ENCODE results near the gene MMP10.

The MMP10 gene

GRCh38 chr11:102780491-102780918 is at the start of gene MMP10:
TSS of gene MMP10 (minus strand) at chr11:102780628. CDS start at chr11:102780591, 37 bp downstream.
- no peak for DNase-seq (ENCODE audit: low read depth)

GRCh38 chr11:102829316-102830000 is 49.0 kb upstream of the MMP10 start:
- DNase-seq (ENCODE audit: low read depth): no peak

DNA sequence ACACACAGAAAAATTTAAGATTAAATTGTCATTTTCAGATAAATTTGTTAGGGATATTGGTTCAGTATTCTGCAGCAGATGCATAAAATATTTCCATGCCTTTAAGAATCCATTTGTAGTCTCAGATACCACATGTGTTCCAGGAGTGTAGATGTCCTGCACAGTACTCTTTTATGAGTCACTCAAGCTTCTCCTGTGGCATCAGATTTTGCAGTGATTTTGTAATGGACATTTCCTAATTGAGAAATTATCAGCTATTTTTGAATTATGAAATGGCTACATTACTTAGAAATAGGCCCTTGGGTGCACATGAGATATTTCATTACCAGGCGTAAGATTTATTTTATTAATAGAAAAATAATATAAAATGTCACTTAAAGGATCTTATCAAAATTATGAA is 44.1 kb upstream of the MMP10 start:
- DNase-seq (ENCODE audit: low read depth): no peak

DNA sequence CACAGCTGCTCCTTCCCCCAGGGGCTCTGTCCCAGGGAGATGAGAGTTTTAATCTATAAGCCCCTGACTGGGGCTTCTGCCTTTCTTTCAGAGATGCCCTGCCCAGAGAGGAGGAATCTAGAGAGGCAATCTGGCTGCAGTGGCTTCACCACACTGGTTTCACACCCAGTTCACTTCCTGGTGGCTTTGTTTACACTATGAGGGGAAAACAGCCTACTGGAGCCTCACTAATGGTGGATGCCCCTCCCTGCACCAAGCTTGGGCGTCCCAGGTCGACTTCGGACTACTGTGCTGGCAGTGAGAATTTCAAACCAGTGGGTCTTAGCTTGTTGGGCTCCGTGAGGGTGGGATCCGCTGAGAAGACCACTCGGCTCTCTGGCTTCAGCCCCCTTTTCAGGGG is 39.1 kb upstream of the MMP10 start:
- DNase-seq (ENCODE audit: low read depth): no peak

GRCh38 chr11:102813484-102813883 is 33.1 kb upstream of the MMP10 start:
- DNase-seq (ENCODE audit: low read depth): no peak

GRCh38 chr11:102812188-102812587 is 31.8 kb upstream of the MMP10 start:
- no peak for DNase-seq (ENCODE audit: low read depth)

DNA sequence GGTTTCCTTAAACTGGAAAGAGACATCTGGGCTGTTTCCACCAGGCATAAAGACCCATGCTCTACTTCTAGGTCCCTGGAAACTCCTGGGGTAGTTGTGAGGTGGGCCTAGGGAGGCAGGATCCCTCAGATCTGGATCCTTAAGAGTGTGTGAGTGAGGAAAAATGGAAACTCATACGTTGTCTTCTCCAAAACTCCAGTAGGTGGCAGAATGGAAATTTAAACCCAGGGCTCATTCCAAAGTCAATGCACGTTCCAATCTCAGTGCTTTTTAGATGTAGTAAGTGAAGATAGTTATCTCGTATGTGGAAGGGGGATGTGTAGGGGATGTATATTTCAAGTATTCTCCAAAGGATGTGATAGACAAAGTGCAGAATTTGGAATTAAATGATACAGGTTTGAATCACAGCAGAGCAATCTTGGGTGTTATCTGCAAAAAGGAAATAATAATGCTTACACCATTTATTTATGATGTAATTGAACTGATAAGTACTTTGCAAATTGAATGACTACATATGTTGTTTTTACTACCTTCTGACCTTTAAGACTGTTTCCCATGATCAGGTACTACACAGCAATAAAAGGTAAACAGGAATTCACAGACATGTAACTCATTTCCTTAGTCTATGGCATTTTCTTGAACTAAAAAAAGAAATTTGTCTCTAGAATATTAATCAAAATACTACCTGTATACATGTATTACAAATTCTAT is 30.7 kb upstream of the MMP10 start:
- no peak for DNase-seq (ENCODE audit: low read depth)

GRCh38 chr11:102809971-102810370 is 29.5 kb upstream of the MMP10 start:
- DNase-seq (ENCODE audit: low read depth): no peak

- DNase-seq (ENCODE audit: low read depth): no peak
Observed at GRCh38 chr11:102807921-102808320, 27.5 kb upstream of the MMP10 start.

DNA sequence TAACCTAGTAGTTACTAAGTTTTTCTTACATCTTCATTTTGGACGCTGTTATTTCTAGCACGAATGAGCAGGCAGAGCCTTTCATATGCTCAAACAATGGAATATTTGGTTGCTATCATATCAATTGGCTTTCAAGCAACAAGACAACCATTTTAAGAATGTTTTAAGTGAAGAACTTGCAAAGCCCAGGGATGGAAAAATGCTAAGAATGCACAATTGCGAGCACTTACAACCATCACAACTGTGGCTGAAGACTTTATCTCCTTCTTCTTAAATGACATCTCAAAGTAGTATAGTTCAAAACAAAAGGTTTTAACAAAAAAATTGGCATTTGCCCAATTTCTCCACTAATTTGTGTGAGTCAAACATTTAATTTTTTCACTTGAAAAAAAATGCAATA is 25.9 kb upstream of the MMP10 start:
- DNase-seq (ENCODE audit: low read depth): no peak

- no peak for DNase-seq (ENCODE audit: low read depth)
Observed at GRCh38 chr11:102802341-102802740, 21.9 kb upstream of the MMP10 start.

DNA sequence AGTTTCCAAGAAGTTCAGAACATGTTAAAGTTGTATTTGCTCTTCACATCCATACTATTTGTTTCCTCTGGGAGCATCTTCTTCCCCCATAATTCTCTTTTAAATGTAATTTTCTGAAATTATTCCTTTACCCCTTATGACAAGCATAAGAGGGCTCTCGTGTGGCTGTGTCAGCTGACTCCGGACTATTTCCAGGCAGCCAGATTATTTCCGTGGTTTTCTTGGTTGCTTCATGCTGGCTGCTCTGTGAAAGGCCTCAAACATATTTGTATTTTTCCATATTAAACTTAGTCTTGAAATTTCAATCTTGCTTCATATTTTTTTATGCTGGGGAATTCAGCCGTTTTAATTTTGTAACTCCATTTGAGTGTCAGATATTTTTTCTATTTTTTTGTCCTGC is 20.3 kb upstream of the MMP10 start:
- no peak for DNase-seq (ENCODE audit: low read depth)

GRCh38 chr11:102799681-102800340 is 19.4 kb upstream of the MMP10 start:
- DNase-seq (ENCODE audit: low read depth): no peak

- no peak for DNase-seq (ENCODE audit: low read depth)
Observed at GRCh38 chr11:102798012-102798746, 17.8 kb upstream of the MMP10 start, which contains the start of gene MMP1. TSS of gene MMP1 (minus strand) at chr11:102798160. CDS start at chr11:102798092, 68 bp downstream.

DNA sequence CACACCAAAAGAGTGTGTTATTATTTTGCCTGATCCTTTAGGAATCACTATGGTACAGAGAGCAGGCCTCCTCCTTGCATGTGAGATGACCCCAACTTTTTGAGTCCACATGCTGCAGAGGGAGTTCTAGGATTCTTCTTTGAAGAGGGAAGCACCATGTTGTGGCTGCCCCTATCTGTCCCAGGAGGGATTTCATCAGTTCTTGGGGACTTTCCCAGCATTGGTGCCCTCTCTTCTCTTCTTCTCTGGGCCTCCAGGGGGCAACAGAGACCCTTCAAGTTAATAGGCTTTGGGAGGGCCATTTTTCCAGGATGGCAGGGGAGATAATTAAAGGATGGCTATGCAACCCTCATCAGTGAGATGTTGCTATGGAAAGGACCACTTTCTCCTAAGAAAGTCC is 14.0 kb upstream of the MMP10 start:
- no peak for DNase-seq (ENCODE audit: low read depth)

GRCh38 chr11:102793677-102794290 is 13.4 kb upstream of the MMP10 start:
- no peak for DNase-seq (ENCODE audit: low read depth)

DNA sequence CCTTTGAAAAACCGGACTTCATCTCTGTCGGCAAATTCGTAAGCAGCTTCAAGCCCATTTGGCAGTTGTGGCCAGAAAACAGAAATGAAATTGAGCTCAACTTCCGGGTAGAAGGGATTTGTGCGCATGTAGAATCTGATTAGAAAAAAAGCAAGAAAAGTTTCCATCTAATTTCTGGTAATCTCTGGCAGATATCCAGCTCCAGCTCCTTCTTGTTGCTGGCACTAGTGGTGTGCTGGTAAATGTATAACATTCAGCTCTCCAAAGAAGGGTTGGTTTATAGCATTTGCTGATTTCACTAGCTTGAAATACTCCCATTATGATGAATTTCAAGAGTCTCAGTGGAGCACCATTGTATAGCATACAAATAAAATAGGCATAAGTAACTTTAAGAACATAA is 12.2 kb upstream of the MMP10 start:
- DNase-seq (ENCODE audit: low read depth): no peak

GRCh38 chr11:102791271-102792036 is 11.0 kb upstream of the MMP10 start:
- no peak for DNase-seq (ENCODE audit: low read depth)

- DNase-seq (ENCODE audit: low read depth): no peak
Observed at GRCh38 chr11:102788334-102788995, 8.0 kb upstream of the MMP10 start.

DNA sequence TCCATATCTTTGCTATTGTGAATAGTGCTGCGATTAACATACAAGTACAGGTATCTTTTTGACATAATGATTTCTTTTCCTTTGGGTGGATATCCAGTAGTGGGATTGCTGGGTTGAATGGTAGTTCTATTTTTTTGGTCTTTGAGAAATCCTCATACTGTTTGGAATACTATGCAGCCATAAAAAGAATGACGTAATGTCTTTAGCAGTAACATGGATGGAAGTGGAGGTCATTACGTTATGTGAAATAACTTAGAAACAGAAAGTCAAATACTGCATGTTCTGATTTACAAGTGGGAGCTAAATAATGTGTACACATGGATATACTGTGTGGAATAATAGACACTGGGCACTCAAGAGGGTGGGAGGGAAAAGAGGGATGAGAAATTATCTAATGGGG is 4.0 kb upstream of the MMP10 start:
- no peak for DNase-seq (ENCODE audit: low read depth)

DNA sequence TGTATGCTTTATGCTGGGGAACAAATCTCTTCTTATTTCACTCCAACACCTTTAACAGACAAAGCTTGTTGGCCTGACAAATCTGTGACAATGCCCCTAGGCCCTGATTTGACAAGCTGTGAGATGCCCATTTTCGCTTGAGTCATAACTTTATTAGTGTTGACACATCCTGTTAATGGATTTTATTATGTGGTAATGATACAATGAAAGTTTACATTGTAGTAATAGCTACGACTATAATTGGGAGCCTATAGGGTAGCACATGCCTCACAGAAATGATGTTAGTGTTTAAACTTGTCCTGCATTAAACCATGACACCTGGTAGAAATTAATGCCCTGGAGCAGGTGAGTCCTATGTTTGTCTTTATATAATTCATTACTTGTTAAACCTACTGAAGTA is 3.3 kb upstream of the MMP10 start:
- no peak for DNase-seq (ENCODE audit: low read depth)
